ENCODE measurements around the gene THADA.

The THADA gene

DNA sequence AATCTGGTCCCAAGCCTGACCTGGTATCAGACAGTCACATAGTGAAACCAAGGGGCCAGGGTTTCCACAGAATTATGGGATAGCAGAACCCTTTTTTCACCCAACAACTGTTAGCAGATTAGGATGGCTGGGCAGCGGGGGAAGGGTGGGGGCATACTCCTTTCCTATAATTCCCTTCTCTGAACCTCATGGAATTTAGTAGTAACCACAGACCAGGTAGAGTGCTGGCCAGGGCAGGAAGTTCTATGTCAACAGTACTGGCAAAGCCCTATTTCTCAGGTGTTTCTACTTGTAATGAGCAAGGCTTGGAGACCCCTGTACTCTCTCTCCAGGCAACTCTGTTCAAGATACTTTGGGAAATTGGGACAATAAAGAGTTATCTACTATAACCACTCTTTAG, 174.6 kb downstream of the THADA start:
- TF ChIP-seq, protein P1, sequence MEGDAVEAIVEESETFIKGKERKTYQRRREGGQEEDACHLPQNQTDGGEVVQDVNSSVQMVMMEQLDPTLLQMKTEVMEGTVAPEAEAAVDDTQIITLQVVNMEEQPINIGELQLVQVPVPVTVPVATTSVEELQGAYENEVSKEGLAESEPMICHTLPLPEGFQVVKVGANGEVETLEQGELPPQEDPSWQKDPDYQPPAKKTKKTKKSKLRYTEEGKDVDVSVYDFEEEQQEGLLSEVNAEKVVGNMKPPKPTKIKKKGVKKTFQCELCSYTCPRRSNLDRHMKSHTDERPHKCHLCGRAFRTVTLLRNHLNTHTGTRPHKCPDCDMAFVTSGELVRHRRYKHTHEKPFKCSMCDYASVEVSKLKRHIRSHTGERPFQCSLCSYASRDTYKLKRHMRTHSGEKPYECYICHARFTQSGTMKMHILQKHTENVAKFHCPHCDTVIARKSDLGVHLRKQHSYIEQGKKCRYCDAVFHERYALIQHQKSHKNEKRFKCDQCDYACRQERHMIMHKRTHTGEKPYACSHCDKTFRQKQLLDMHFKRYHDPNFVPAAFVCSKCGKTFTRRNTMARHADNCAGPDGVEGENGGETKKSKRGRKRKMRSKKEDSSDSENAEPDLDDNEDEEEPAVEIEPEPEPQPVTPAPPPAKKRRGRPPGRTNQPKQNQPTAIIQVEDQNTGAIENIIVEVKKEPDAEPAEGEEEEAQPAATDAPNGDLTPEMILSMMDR (conservative IDR thresholded peaks at IDR 0.05; ENCODE audit: control insufficient read depth, insufficient read depth, low read depth, low read length): no peak
- no peak overlapping the region for H3K4me3 ChIP-seq (ENCODE audit: control insufficient read depth, low read depth, low read length)
- DNase-seq (ENCODE audit: low read depth): no peak

DNA sequence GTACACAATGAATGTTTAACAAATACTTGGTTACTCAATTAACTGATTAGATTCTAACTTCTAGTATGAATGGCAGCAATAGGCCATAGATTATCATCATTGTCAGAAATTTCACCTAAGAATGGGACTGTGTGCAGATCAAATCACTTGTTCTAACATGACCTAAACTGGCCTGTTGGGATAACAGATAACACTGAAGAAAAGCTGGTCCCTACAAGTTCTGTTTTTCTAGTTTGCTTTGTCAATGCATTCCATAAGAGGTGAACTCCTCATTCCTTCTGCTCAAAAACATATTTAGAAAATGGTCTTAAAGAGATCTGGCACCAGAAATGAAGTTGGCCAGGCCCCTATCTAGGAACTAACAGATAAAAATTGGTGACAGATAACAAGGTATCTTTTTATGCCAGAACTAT, 175.4 kb downstream of the THADA start:
- no peak overlapping the region for H3K4me3 ChIP-seq (ENCODE audit: control insufficient read depth, low read depth, low read length)
- DNase-seq (ENCODE audit: low read depth): no peak
- TF ChIP-seq, protein P1 (conservative IDR thresholded peaks at IDR 0.05; ENCODE audit: control insufficient read depth, insufficient read depth, low read depth, low read length): no peak

DNA sequence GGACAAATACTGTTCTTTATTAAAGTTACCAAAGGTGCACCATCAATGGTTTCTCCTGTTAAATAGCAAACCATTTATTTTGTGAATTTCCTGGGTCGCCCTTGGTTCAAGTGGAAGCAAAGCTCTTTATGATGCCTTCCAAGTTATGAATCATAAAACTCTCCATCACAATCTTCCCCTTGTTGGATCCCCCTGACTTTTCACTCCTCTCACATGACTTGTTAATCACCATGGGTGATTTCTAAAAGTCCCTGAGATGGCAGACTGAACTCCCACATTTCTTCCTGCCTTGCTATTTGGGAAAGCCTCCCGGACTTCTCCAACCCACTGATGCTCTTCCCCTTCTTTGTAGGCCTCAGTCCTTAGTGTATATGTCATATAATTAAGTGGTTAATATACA, 176.0 kb downstream of the THADA start:
- TF ChIP-seq, protein P1 (conservative IDR thresholded peaks at IDR 0.05; ENCODE audit: control insufficient read depth, insufficient read depth, low read depth, low read length): no peak
- DNase-seq (ENCODE audit: low read depth): no peak
- H3K4me3 ChIP-seq (ENCODE audit: control insufficient read depth, low read depth, low read length): no peak overlapping the region

DNA sequence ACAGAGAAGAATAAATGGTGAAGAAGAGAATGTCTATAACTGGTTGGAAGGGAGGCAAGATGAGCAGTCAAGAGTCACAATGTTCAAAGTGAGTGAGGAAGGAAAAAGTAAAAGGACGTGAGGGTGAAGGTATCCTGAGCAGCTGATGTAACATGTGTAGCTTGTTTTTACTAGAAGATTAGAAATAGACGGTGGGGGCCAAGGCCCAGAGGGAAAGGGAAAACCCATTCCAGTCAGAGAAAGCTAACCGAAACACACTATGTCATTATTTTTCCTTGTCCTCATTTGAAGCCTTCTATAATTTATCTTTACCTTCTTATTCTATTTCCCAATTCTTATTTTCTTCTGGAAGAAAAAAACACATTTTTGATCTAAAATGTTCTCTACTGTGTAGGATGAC, 176.6 kb downstream of the THADA start:
- TF ChIP-seq, protein P1 (conservative IDR thresholded peaks at IDR 0.05; ENCODE audit: control insufficient read depth, insufficient read depth, low read depth, low read length): no peak
- no peak for DNase-seq (ENCODE audit: low read depth)

DNA sequence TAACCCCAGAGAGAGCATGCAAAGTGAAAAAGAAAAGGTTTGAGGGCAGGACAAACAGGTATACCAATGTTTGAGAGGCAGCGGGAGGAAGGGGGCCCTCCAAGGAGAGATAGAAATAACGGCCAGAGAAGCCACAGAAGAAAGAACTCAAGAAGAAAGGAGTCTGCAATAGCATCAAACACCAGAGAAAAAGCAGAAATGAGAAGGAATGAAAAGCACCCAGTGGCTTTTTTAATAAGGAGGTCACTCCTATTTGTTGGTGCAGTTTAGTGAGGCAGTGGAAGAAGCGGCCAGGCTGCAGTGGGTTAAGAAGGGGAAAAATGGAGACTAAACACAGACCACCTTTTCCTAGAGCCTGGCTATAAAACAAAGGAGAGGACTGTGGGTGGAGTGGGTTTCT, 177.2 kb downstream of the THADA start:
- DNase-seq (ENCODE audit: low read depth): no peak
- TF ChIP-seq, protein P1 (conservative IDR thresholded peaks at IDR 0.05; ENCODE audit: control insufficient read depth, insufficient read depth, low read depth, low read length): no peak
- no peak overlapping the region for H3K4me3 ChIP-seq (ENCODE audit: control insufficient read depth, low read depth, low read length)

More for the DNA sequence above, 176.6 kb downstream of the THADA start:
- no peak overlapping the region for H3K4me3 ChIP-seq (ENCODE audit: control insufficient read depth, low read depth, low read length)

DNA sequence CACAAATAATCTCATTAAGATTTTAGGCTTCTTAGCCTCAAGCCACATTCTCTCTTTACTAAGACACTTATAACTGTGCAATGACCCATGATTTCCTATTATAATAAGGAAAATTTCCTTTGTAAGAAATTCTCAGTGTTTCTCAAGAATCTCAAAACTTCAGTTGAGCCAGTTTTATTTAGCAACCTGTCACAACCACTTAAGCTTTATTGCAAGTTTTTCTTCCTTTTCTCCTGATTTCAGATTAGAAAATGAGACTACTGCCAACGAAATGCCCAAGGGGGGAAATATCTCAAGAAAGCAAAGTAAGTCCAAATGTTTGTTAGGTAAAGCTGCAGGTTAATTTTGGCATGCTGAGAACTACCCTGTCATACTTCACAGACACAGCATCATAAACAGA, 178.5 kb downstream of the THADA start:
- no peak for DNase-seq (ENCODE audit: low read depth)
- TF ChIP-seq, protein P1 (conservative IDR thresholded peaks at IDR 0.05; ENCODE audit: control insufficient read depth, insufficient read depth, low read depth, low read length): no peak
- no peak overlapping the region for H3K4me3 ChIP-seq (ENCODE audit: control insufficient read depth, low read depth, low read length)

DNA sequence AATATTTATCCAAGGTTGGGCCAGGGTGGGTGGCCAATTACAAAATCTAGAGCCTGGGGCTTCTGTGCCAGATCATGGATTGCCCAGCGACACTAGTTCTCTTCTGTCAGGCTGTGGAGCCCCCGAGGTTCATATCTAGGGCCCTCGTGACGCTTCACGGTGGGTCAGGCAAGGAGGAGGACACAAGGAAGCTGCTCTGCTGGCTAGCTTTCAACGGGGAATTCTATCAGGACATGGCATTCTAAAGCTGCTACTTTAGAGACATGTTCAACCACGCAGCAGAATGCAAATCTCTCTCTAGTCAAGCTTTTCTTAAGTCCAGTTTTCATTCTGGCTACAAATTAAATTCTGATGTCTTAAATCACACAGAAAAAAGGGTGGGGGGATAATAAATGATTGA, 180.2 kb downstream of the THADA start:
- TF ChIP-seq, protein P1 (conservative IDR thresholded peaks at IDR 0.05; ENCODE audit: control insufficient read depth, insufficient read depth, low read depth, low read length): no peak
- DNase-seq (ENCODE audit: low read depth): no peak
- no peak overlapping the region for H3K4me3 ChIP-seq (ENCODE audit: control insufficient read depth, low read depth, low read length)

Data from fibroblast of mammary gland (primary cell).